Measurements from ENCODE around the gene ARHGDIB. TPM values are rescaled to one million over a fixed set of nuclear protein-coding genes. Genes with fewer than 3 reads are reported as not detected.

The ARHGDIB gene
- polyA plus RNA-seq, 4 donors = 26.4 to 104 (median 56.7) TPM

- Histone ChIP-seq H3K27ac (ENCODE audit: low read depth in 1 of 3, low read length in 2 of 3) (no peak overlapping the region), H3K9me3 (ENCODE audit: control insufficient read depth in 2 of 2, insufficient read depth in 1 of 2, low read depth in 1 of 2, low read length in 1 of 2) (no peaks in the 10 kb centered on the region), H3K36me3 (ENCODE audit: control insufficient read depth in 3 of 3, insufficient read depth in 2 of 3, low read depth in 1 of 3, low read length in 3 of 3) (no peaks in the 10 kb centered on the region), H3K4me3 (ENCODE audit: low read depth in 1 of 3, low read length in 3 of 3) (no peak overlapping the region), H3K27me3 (ENCODE audit: control insufficient read depth in 3 of 3, insufficient read depth in 3 of 3, low read length in 3 of 3) (no peaks in the 10 kb centered on the region), H3K4me1 (ENCODE audit: control insufficient read depth in 3 of 3, insufficient read depth in 2 of 3, low read depth in 1 of 3, low read length in 2 of 3) (peaks cover 0 to 14% (median 0%) of the 10 kb centered on the region in 3 donors)
- DNase-seq (no peak), FAIRE-seq (no peak)
These were observed 31.1 kb downstream of the ARHGDIB start for GRCh38 chr12:14930299-14930698.

- H3K27ac ChIP-seq (ENCODE audit: low read depth in 1 of 3, low read length in 2 of 3) = no peak overlapping the region
- 14 to 39% (median 31%) methylated on average over 4 of the region's 4 CpGs for WGBS, 3 donors
These were observed 32.5 kb downstream of the ARHGDIB start for GRCh38 chr12:14928931-14929330.

GRCh38 chr12:14927267-14927666 is 34.1 kb downstream of the ARHGDIB start:
- no peak overlapping the region for H3K27ac ChIP-seq (ENCODE audit: low read depth in 1 of 3, low read length in 2 of 3)
- H3K4me1 ChIP-seq (ENCODE audit: control insufficient read depth in 3 of 3, insufficient read depth in 2 of 3, low read depth in 1 of 3, low read length in 2 of 3) = peaks cover 0 to 9% (median 0%) of the 10 kb centered on the region in 3 donors
- DNase-seq = no peak
- H3K9me3 ChIP-seq (ENCODE audit: control insufficient read depth in 2 of 2, insufficient read depth in 1 of 2, low read depth in 1 of 2, low read length in 1 of 2) = no peaks in the 10 kb centered on the region
- no peak overlapping the region for H3K4me3 ChIP-seq (ENCODE audit: low read depth in 1 of 3, low read length in 3 of 3)
- WGBS, 3 donors = 81 to 87% (median 86%) methylated on average over 3 of the region's 3 CpGs
- H3K36me3 ChIP-seq (ENCODE audit: control insufficient read depth in 3 of 3, insufficient read depth in 2 of 3, low read depth in 1 of 3, low read length in 3 of 3) = no peaks in the 10 kb centered on the region
- no peak for FAIRE-seq
- no peaks in the 10 kb centered on the region for H3K27me3 ChIP-seq (ENCODE audit: control insufficient read depth in 3 of 3, insufficient read depth in 3 of 3, low read length in 3 of 3)

More at GRCh38 chr12:14928931-14929330, 32.5 kb downstream of the ARHGDIB start:
- Histone ChIP-seq H3K27me3 (ENCODE audit: control insufficient read depth in 3 of 3, insufficient read depth in 3 of 3, low read length in 3 of 3) (no peaks in the 10 kb centered on the region), H3K4me1 (ENCODE audit: control insufficient read depth in 3 of 3, insufficient read depth in 2 of 3, low read depth in 1 of 3, low read length in 2 of 3) (peaks cover 0 to 9% (median 0%) of the 10 kb centered on the region in 3 donors), H3K9me3 (ENCODE audit: control insufficient read depth in 2 of 2, insufficient read depth in 1 of 2, low read depth in 1 of 2, low read length in 1 of 2) (no peaks in the 10 kb centered on the region), H3K4me3 (ENCODE audit: low read depth in 1 of 3, low read length in 3 of 3) (no peak overlapping the region), H3K36me3 (ENCODE audit: control insufficient read depth in 3 of 3, insufficient read depth in 2 of 3, low read depth in 1 of 3, low read length in 3 of 3) (no peaks in the 10 kb centered on the region)
- DNase-seq (peak in 1 of 2 donors; percentile 80), FAIRE-seq (no peak)

GRCh38 chr12:14924541-14924940 is 36.9 kb downstream of the ARHGDIB start:
- H3K36me3 ChIP-seq (ENCODE audit: control insufficient read depth in 3 of 3, insufficient read depth in 2 of 3, low read depth in 1 of 3, low read length in 3 of 3) = peaks cover 0 to 2% (median 0%) of the 10 kb centered on the region in 3 donors
- H3K27ac ChIP-seq (ENCODE audit: low read depth in 1 of 3, low read length in 2 of 3) = no peak overlapping the region
- H3K9me3 ChIP-seq (ENCODE audit: control insufficient read depth in 2 of 2, insufficient read depth in 1 of 2, low read depth in 1 of 2, low read length in 1 of 2) = no peaks in the 10 kb centered on the region
- 86 to 92% (median 92%) methylated on average over 3 of the region's 3 CpGs for WGBS, 3 donors
- DNase-seq = no peak
- no peak for FAIRE-seq
- H3K27me3 ChIP-seq (ENCODE audit: control insufficient read depth in 3 of 3, insufficient read depth in 3 of 3, low read length in 3 of 3) = no peaks in the 10 kb centered on the region
- H3K4me1 ChIP-seq (ENCODE audit: control insufficient read depth in 3 of 3, insufficient read depth in 2 of 3, low read depth in 1 of 3, low read length in 2 of 3) = peaks cover 0 to 9% (median 0%) of the 10 kb centered on the region in 3 donors
- no peak overlapping the region for H3K4me3 ChIP-seq (ENCODE audit: low read depth in 1 of 3, low read length in 3 of 3)

- Histone ChIP-seq H3K9me3 (ENCODE audit: control insufficient read depth in 2 of 2, insufficient read depth in 1 of 2, low read depth in 1 of 2, low read length in 1 of 2) (no peaks in the 10 kb centered on the region), H3K36me3 (ENCODE audit: control insufficient read depth in 3 of 3, insufficient read depth in 2 of 3, low read depth in 1 of 3, low read length in 3 of 3) (peaks cover 0 to 2% (median 0%) of the 10 kb centered on the region in 3 donors), H3K4me3 (ENCODE audit: low read depth in 1 of 3, low read length in 3 of 3) (no peak overlapping the region), H3K4me1 (ENCODE audit: control insufficient read depth in 3 of 3, insufficient read depth in 2 of 3, low read depth in 1 of 3, low read length in 2 of 3) (peaks cover 0 to 3% (median 0%) of the 10 kb centered on the region in 3 donors), H3K27me3 (ENCODE audit: control insufficient read depth in 3 of 3, insufficient read depth in 3 of 3, low read length in 3 of 3) (no peaks in the 10 kb centered on the region), H3K27ac (ENCODE audit: low read depth in 1 of 3, low read length in 2 of 3) (no peak overlapping the region)
- no peak for FAIRE-seq
- DNase-seq = no peak
- 88 to 94% (median 93%) methylated on average over 2 of the region's 2 CpGs for WGBS, 3 donors
These were observed 37.5 kb downstream of the ARHGDIB start for GRCh38 chr12:14923944-14924343.

- Histone ChIP-seq H3K36me3 (ENCODE audit: control insufficient read depth in 3 of 3, insufficient read depth in 2 of 3, low read depth in 1 of 3, low read length in 3 of 3) (peaks cover 0 to 2% (median 0%) of the 10 kb centered on the region in 3 donors), H3K4me3 (ENCODE audit: low read depth in 1 of 3, low read length in 3 of 3) (no peak overlapping the region), H3K27ac (ENCODE audit: low read depth in 1 of 3, low read length in 2 of 3) (no peak overlapping the region), H3K4me1 (ENCODE audit: control insufficient read depth in 3 of 3, insufficient read depth in 2 of 3, low read depth in 1 of 3, low read length in 2 of 3) (no peaks in the 10 kb centered on the region), H3K9me3 (ENCODE audit: control insufficient read depth in 2 of 2, insufficient read depth in 1 of 2, low read depth in 1 of 2, low read length in 1 of 2) (no peaks in the 10 kb centered on the region), H3K27me3 (ENCODE audit: control insufficient read depth in 3 of 3, insufficient read depth in 3 of 3, low read length in 3 of 3) (no peaks in the 10 kb centered on the region)
- WGBS, 3 donors = 92 to 97% (median 94%) methylated on average over 2 of the region's 2 CpGs
- DNase-seq = no peak
- no peak for FAIRE-seq
These were observed 40.2 kb downstream of the ARHGDIB start for GRCh38 chr12:14921218-14921617.

- Histone ChIP-seq H3K27ac (ENCODE audit: low read depth in 1 of 3, low read length in 2 of 3) (no peak overlapping the region), H3K36me3 (ENCODE audit: control insufficient read depth in 3 of 3, insufficient read depth in 2 of 3, low read depth in 1 of 3, low read length in 3 of 3) (peaks cover 0 to 2% (median 0%) of the 10 kb centered on the region in 3 donors), H3K27me3 (ENCODE audit: control insufficient read depth in 3 of 3, insufficient read depth in 3 of 3, low read length in 3 of 3) (no peaks in the 10 kb centered on the region), H3K4me3 (ENCODE audit: low read depth in 1 of 3, low read length in 3 of 3) (no peak overlapping the region), H3K9me3 (ENCODE audit: control insufficient read depth in 2 of 2, insufficient read depth in 1 of 2, low read depth in 1 of 2, low read length in 1 of 2) (no peaks in the 10 kb centered on the region), H3K4me1 (ENCODE audit: control insufficient read depth in 3 of 3, insufficient read depth in 2 of 3, low read depth in 1 of 3, low read length in 2 of 3) (no peaks in the 10 kb centered on the region)
- 67 to 74% (median 70%) methylated on average over 7 of the region's 7 CpGs for WGBS, 3 donors
- DNase-seq = peak in 1 of 2 donors; percentile 16
- FAIRE-seq = no peak
These were observed 40.8 kb downstream of the ARHGDIB start for GRCh38 chr12:14920475-14921126.

GRCh38 chr12:14919455-14919854 is 41.9 kb downstream of the ARHGDIB start:
- peaks cover 0 to 3% (median 0%) of the 10 kb centered on the region in 3 donors for H3K36me3 ChIP-seq (ENCODE audit: control insufficient read depth in 3 of 3, insufficient read depth in 2 of 3, low read depth in 1 of 3, low read length in 3 of 3)
- no peaks in the 10 kb centered on the region for H3K4me1 ChIP-seq (ENCODE audit: control insufficient read depth in 3 of 3, insufficient read depth in 2 of 3, low read depth in 1 of 3, low read length in 2 of 3)
- H3K27me3 ChIP-seq (ENCODE audit: control insufficient read depth in 3 of 3, insufficient read depth in 3 of 3, low read length in 3 of 3) = no peaks in the 10 kb centered on the region
- DNase-seq (no peak), FAIRE-seq (no peak)
- no peaks in the 10 kb centered on the region for H3K9me3 ChIP-seq (ENCODE audit: control insufficient read depth in 2 of 2, insufficient read depth in 1 of 2, low read depth in 1 of 2, low read length in 1 of 2)
- H3K4me3 ChIP-seq (ENCODE audit: low read depth in 1 of 3, low read length in 3 of 3) = no peak overlapping the region
- H3K27ac ChIP-seq (ENCODE audit: low read depth in 1 of 3, low read length in 2 of 3) = no peak overlapping the region

- FAIRE-seq = no peak
- no peak overlapping the region for H3K27ac ChIP-seq (ENCODE audit: low read depth in 1 of 3, low read length in 2 of 3)
- H3K27me3 ChIP-seq (ENCODE audit: control insufficient read depth in 3 of 3, insufficient read depth in 3 of 3, low read length in 3 of 3) = no peaks in the 10 kb centered on the region
- 72 to 87% (median 78%) methylated on average over 2 of the region's 2 CpGs for WGBS, 3 donors
- peaks cover 0 to 13% (median 0%) of the 10 kb centered on the region in 3 donors for H3K4me1 ChIP-seq (ENCODE audit: control insufficient read depth in 3 of 3, insufficient read depth in 2 of 3, low read depth in 1 of 3, low read length in 2 of 3)
- no peak for DNase-seq
- peaks cover 0 to 5% of the 10 kb centered on the region in 2 donors for H3K9me3 ChIP-seq (ENCODE audit: control insufficient read depth in 2 of 2, insufficient read depth in 1 of 2, low read depth in 1 of 2, low read length in 1 of 2)
- no peak overlapping the region for H3K4me3 ChIP-seq (ENCODE audit: low read depth in 1 of 3, low read length in 3 of 3)
- peaks cover 0 to 4% (median 0%) of the 10 kb centered on the region in 3 donors for H3K36me3 ChIP-seq (ENCODE audit: control insufficient read depth in 3 of 3, insufficient read depth in 2 of 3, low read depth in 1 of 3, low read length in 3 of 3)
These were observed 45.7 kb downstream of the ARHGDIB start for GRCh38 chr12:14915736-14916135.
